WTC11 (cell line): ENCODE results near the gene DTX1. TPM values are rescaled to one million over a fixed set of nuclear protein-coding genes. Genes with fewer than 3 reads are reported as not detected.

Source experiments
- ATAC-seq: fragments of 200-7000 bp; cut with Tn5 transposase; 2 replicates; pipeline ENCODE4 v1.10.0; 2021; ENCODE audit warnings: mild to moderate bottlenecking, moderate library complexity
- CTCF ChIA-PET: fragments of 300-600 bp; sonication (Branson Sonifier 250); formaldehyde crosslinking; loops from one replicate; lab custom pipeline; 2021; ENCODE audit warnings: antibody characterized with exemption; lab: Charles Lee
- POLR2A ChIA-PET: fragments of 350-600 bp; sonication (Branson Sonifier 250); formaldehyde crosslinking; loops from one replicate; lab custom pipeline; 2021; ENCODE audit warnings: antibody characterized with exemption; lab: Charles Lee
- DNase-seq: peaks from one replicate; pipeline ENCODE4 v3.0.0; 2021; ENCODE audit warnings: low spot score
- H3K27ac Mint-ChIP-seq: 2 replicates; pipeline ENCODE4 v1.8.0; 2021; ENCODE audit warnings: mixed read lengths
- H3K27me3 Mint-ChIP-seq: 2 replicates; pipeline ENCODE4 v1.8.0; 2021; ENCODE audit warnings: low read depth, mild to moderate bottlenecking, moderate library complexity, mixed read lengths
- H3K36me3 Mint-ChIP-seq: 2 replicates; pipeline ENCODE4 v1.8.0; 2021; ENCODE audit warnings: mixed read lengths
- H3K4me1 Mint-ChIP-seq: 2 replicates; pipeline ENCODE4 v1.8.0; 2022; ENCODE audit warnings: mixed read lengths
- H3K4me3 Mint-ChIP-seq: 2 replicates; pipeline ENCODE4 v1.8.0; 2021; ENCODE audit warnings: mild to moderate bottlenecking, moderate library complexity, mixed read lengths
- H3K9me3 Mint-ChIP-seq: 2 replicates; pipeline ENCODE4 v1.8.0; 2021; ENCODE audit warnings: mixed read lengths
- ATF6 ChIP-seq: sonication (generic); formaldehyde crosslinking; IDR thresholded peaks from 2 replicates; pipeline ENCODE4 v1.8.1; 2023; ENCODE audit warnings: mild to moderate bottlenecking, missing genetic modification reagents
- FOXK1 ChIP-seq: sonication (generic); formaldehyde crosslinking; IDR thresholded peaks from 2 replicates; pipeline ENCODE4 v1.8.0; 2022; ENCODE audit warnings: mild to moderate bottlenecking, moderate library complexity, missing genetic modification reagents
- FOXP1 ChIP-seq: sonication (generic); formaldehyde crosslinking; IDR thresholded peaks from 2 replicates; pipeline ENCODE4 v1.8.0; 2022; ENCODE audit warnings: missing genetic modification reagents, mild to moderate bottlenecking, moderate library complexity, borderline replicate concordance
- FOXP4 ChIP-seq: sonication (generic); formaldehyde crosslinking; IDR thresholded peaks from 2 replicates; pipeline ENCODE4 v1.8.0; 2022; ENCODE audit warnings: mild to moderate bottlenecking, missing genetic modification reagents
- GTF2I ChIP-seq: fragments of 250-450 bp; sonication (Bioruptor Pico); conservative IDR thresholded peaks from 2 replicates; pipeline ENCODE4 v1.4.0; 2021; ENCODE audit warnings: mild to moderate bottlenecking
- HMGXB4 ChIP-seq: sonication (generic); formaldehyde crosslinking; IDR thresholded peaks from 2 replicates; pipeline ENCODE4 v1.8.1; 2023; ENCODE audit warnings: mild to moderate bottlenecking, moderate library complexity, missing genetic modification reagents
- IRF2 ChIP-seq: sonication (generic); formaldehyde crosslinking; IDR thresholded peaks from 2 replicates; pipeline ENCODE4 v1.8.0; 2022; ENCODE audit warnings: low read depth, missing genetic modification reagents, borderline replicate concordance
- JUN ChIP-seq: sonication (generic); formaldehyde crosslinking; IDR thresholded peaks from 2 replicates; pipeline ENCODE4 v1.8.0; 2023; ENCODE audit warnings: mild to moderate bottlenecking, missing genetic modification reagents
- NR1H2 ChIP-seq: sonication (generic); formaldehyde crosslinking; IDR thresholded peaks from 2 replicates; pipeline ENCODE4 v1.9.0; 2021; ENCODE audit warnings: mild to moderate bottlenecking, moderate library complexity, missing genetic modification reagents
- TCF7 ChIP-seq: sonication (generic); formaldehyde crosslinking; IDR thresholded peaks from 2 replicates; pipeline ENCODE4 v1.8.0; 2022; ENCODE audit warnings: mild to moderate bottlenecking, low read depth, missing genetic modification reagents, moderate library complexity
- TEAD1 ChIP-seq: sonication (generic); formaldehyde crosslinking; IDR thresholded peaks from 2 replicates; pipeline ENCODE4 v1.8.0; 2022; ENCODE audit warnings: mild to moderate bottlenecking, missing genetic modification reagents
- ZNF138 ChIP-seq: sonication (generic); formaldehyde crosslinking; conservative IDR thresholded peaks from 2 replicates; pipeline ENCODE4 v1.8.1; 2022; ENCODE audit warnings: mild to moderate bottlenecking, moderate library complexity, missing genetic modification reagents
- ZNF219 ChIP-seq: sonication (generic); formaldehyde crosslinking; IDR thresholded peaks from 2 replicates; pipeline ENCODE4 v1.8.0; 2023; ENCODE audit warnings: missing genetic modification reagents, mild to moderate bottlenecking, borderline replicate concordance
- ZNF416 ChIP-seq: fragments of 250-450 bp; sonication (Bioruptor Pico); IDR thresholded peaks from 2 replicates; pipeline ENCODE4 v1.9.0; 2021; ENCODE audit warnings: mild to moderate bottlenecking, inconsistent platforms
- total RNA-seq: library from RNA; stranded (reverse); gene quantifications from 3 replicates; pipeline ENCODE4 v1.2.3, GENCODE V29; 2021
- TF ChIP-seq, protein P1 (sequence below): sonication (generic); formaldehyde crosslinking; IDR thresholded peaks from 2 replicates; pipeline ENCODE4 v1.8.1; 2022; ENCODE audit warnings: low read depth, mild to moderate bottlenecking, moderate library complexity, missing genetic modification reagents, borderline replicate concordance
- TF ChIP-seq, protein P2 (sequence below): sonication (generic); formaldehyde crosslinking; IDR thresholded peaks from 2 replicates; pipeline ENCODE4 v1.8.1; 2022; ENCODE audit warnings: mild to moderate bottlenecking, moderate library complexity, missing genetic modification reagents
- TF ChIP-seq, protein P3 (sequence below): sonication (generic); formaldehyde crosslinking; IDR thresholded peaks from 2 replicates; pipeline ENCODE4 v1.8.1; 2023; ENCODE audit warnings: mild to moderate bottlenecking, missing genetic modification reagents, moderate library complexity
- TF ChIP-seq, protein P4 (sequence below): fragments of 250-450 bp; sonication (Bioruptor Pico); IDR thresholded peaks from 2 replicates; pipeline ENCODE4 v1.9.0; 2021; ENCODE audit warnings: mild to moderate bottlenecking
- TF ChIP-seq, protein P5 (sequence below): sonication (generic); formaldehyde crosslinking; IDR thresholded peaks from 2 replicates; pipeline ENCODE4 v1.8.1; 2023; ENCODE audit warnings: mild to moderate bottlenecking, missing genetic modification reagents, moderate library complexity
- TF ChIP-seq, protein P6 (sequence below): sonication (generic); formaldehyde crosslinking; conservative IDR thresholded peaks from 2 replicates; pipeline ENCODE4 v1.8.1; 2023; ENCODE audit warnings: mild to moderate bottlenecking, low read depth, missing genetic modification reagents, moderate library complexity

DTX1 gene
- total RNA-seq, 1 experiment from 2014 or later, result 6.2 TPM

DNA sequence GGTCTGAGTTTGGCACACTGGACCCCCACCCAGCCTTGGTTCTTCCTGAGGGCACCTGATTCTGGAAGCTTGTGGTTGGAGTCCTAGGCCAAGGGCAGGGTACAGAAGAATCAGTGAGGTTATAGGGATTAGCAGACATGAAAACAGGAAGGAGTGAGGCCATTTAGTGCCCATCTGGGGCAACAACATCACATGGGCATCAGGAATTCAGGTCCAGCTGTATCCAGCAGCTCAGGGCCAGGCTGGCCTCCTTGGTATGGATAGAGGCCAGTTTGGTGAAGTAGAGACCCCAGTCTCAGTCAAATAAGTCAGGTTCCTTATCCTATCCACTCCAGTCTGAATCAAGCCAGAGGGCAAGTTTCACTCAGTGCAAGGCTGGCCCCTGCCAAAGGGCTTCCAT, 42.8 kb downstream of the DTX1 start (continued):
- TF ChIP-seq ZNF416 (CRISPR knock-in tag), result no peak
- TF ChIP-seq, all 79 proteins: peak for 0

- TF ChIP-seq IRF2 (CRISPR knock-in tag) (no peak), ATF6 (CRISPR knock-in tag) (no peak), FOXK1 (CRISPR knock-in tag) (no peak), FOXP1 (no peak), ZNF219 (CRISPR knock-in tag) (no peak), GTF2I (CRISPR knock-in tag) (no peak), ZNF138 (CRISPR knock-in tag) (no peak), TCF7 (CRISPR knock-in tag) (no peak), TEAD1 (CRISPR knock-in tag) (no peak), JUN (CRISPR knock-in tag) (no peak), HMGXB4 (CRISPR knock-in tag) (no peak), NR1H2 (no peak), FOXP4 (CRISPR knock-in tag) (no peak)
- TF ChIP-seq, protein P1, sequence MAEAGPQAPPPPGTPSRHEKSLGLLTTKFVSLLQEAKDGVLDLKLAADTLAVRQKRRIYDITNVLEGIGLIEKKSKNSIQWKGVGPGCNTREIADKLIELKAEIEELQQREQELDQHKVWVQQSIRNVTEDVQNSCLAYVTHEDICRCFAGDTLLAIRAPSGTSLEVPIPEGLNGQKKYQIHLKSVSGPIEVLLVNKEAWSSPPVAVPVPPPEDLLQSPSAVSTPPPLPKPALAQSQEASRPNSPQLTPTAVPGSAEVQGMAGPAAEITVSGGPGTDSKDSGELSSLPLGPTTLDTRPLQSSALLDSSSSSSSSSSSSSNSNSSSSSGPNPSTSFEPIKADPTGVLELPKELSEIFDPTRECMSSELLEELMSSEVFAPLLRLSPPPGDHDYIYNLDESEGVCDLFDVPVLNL (CRISPR knock-in tag), result no peak
- TF ChIP-seq, protein P2, sequence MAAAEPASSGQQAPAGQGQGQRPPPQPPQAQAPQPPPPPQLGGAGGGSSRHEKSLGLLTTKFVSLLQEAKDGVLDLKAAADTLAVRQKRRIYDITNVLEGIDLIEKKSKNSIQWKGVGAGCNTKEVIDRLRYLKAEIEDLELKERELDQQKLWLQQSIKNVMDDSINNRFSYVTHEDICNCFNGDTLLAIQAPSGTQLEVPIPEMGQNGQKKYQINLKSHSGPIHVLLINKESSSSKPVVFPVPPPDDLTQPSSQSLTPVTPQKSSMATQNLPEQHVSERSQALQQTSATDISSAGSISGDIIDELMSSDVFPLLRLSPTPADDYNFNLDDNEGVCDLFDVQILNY (CRISPR knock-in tag), result no peak
- TF ChIP-seq, protein P3, sequence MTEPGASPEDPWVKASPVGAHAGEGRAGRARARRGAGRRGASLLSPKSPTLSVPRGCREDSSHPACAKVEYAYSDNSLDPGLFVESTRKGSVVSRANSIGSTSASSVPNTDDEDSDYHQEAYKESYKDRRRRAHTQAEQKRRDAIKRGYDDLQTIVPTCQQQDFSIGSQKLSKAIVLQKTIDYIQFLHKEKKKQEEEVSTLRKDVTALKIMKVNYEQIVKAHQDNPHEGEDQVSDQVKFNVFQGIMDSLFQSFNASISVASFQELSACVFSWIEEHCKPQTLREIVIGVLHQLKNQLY (CRISPR knock-in tag), result no peak
- TF ChIP-seq, protein P4, sequence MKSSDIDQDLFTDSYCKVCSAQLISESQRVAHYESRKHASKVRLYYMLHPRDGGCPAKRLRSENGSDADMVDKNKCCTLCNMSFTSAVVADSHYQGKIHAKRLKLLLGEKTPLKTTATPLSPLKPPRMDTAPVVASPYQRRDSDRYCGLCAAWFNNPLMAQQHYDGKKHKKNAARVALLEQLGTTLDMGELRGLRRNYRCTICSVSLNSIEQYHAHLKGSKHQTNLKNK (CRISPR knock-in tag), result no peak
- TF ChIP-seq, protein P5, sequence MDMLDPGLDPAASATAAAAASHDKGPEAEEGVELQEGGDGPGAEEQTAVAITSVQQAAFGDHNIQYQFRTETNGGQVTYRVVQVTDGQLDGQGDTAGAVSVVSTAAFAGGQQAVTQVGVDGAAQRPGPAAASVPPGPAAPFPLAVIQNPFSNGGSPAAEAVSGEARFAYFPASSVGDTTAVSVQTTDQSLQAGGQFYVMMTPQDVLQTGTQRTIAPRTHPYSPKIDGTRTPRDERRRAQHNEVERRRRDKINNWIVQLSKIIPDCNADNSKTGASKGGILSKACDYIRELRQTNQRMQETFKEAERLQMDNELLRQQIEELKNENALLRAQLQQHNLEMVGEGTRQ (CRISPR knock-in tag), result no peak
- TF ChIP-seq, protein P6, sequence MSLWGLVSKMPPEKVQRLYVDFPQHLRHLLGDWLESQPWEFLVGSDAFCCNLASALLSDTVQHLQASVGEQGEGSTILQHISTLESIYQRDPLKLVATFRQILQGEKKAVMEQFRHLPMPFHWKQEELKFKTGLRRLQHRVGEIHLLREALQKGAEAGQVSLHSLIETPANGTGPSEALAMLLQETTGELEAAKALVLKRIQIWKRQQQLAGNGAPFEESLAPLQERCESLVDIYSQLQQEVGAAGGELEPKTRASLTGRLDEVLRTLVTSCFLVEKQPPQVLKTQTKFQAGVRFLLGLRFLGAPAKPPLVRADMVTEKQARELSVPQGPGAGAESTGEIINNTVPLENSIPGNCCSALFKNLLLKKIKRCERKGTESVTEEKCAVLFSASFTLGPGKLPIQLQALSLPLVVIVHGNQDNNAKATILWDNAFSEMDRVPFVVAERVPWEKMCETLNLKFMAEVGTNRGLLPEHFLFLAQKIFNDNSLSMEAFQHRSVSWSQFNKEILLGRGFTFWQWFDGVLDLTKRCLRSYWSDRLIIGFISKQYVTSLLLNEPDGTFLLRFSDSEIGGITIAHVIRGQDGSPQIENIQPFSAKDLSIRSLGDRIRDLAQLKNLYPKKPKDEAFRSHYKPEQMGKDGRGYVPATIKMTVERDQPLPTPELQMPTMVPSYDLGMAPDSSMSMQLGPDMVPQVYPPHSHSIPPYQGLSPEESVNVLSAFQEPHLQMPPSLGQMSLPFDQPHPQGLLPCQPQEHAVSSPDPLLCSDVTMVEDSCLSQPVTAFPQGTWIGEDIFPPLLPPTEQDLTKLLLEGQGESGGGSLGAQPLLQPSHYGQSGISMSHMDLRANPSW (CRISPR knock-in tag), result no peak
- H3K27ac Mint-ChIP-seq, result peak overlapping the region; percentile 76; the same call in 1 of the 2 replicates
- POLR2A ChIA-PET, result no interaction called here
Observed at GRCh38 chr12:113099764-113100163, 43.2 kb downstream of the DTX1 start.

More at GRCh38 chr12:113099764-113100163, 43.2 kb downstream of the DTX1 start:
- H3K27me3 Mint-ChIP-seq, result no peaks in the 10 kb centered on the region; the same call in 1 of the 2 replicates
- CTCF ChIA-PET, result interaction anchor here (1.1 to 3.0 kb wide), 5 partner anchors 10 to 107 kb away, joined by 3 to 13 read pairs (median 5); partner anchors contain the start of gene RASAL1
- H3K4me1 Mint-ChIP-seq, result peaks cover 9% of the 10 kb centered on the region
- H3K36me3 Mint-ChIP-seq, result no peaks in the 10 kb centered on the region
- H3K9me3 Mint-ChIP-seq, result no peaks in the 10 kb centered on the region
- ATAC-seq (no peak), DNase-seq (no peak)
- no peak overlapping the region for H3K4me3 Mint-ChIP-seq
